Measurements from ENCODE around the gene RND2.
A peak's percentile ranks its signal among the peaks of the same experiment; 100 is the strongest.

- TF ChIP-seq CTCF (optimal IDR thresholded peaks at IDR 0.05 in 1 of 3, IDR thresholded peaks at IDR 0.05 in 1 of 3, conservative IDR thresholded peaks at IDR 0.05 in 1 of 3; ENCODE audit: extremely low read depth in 1 of 3, insufficient read depth in 2 of 3, low read length in 3 of 3), result peak; percentile 63 to 95 (median 72)
- TF ChIP-seq EZH2 (IDR thresholded peaks at IDR 0.05; ENCODE audit: low read length), result no peak
These were observed 26.8 kb upstream of the RND2 start, which contains the start of gene RPL27 for GRCh38 chr17:42997984-42998938.

Measured in keratinocyte (primary cell).